SW 1271 (cell line): ENCODE results near the gene VSTM5.

Experiments
- DNase-seq, 2 experiments: peaks; one replicate each; lab custom pipeline; 2025; lab: John Stamatoyannopoulos, UW

VSTM5 gene

GRCh38 chr11:93842461-93842860 lies 8.0 kb downstream of the VSTM5 start:
- peak in 1 of 2 experiments; percentile 41 for DNase-seq

- DNase-seq: no peak
Measured at GRCh38 chr11:93842034-93842433, 8.4 kb downstream of the VSTM5 start.

- no peak for DNase-seq
Measured at GRCh38 chr11:93841446-93841845, 9.0 kb downstream of the VSTM5 start.

GRCh38 chr11:93840981-93841380 lies 9.4 kb downstream of the VSTM5 start:
- DNase-seq: no peak

- no peak for DNase-seq
Measured at GRCh38 chr11:93840180-93840579, 10.2 kb downstream of the VSTM5 start.

GRCh38 chr11:93838967-93839366 lies 11.5 kb downstream of the VSTM5 start:
- no peak for DNase-seq

GRCh38 chr11:93832780-93833179 lies 17.6 kb downstream of the VSTM5 start:
- no peak for DNase-seq

- DNase-seq: no peak
Measured at GRCh38 chr11:93831343-93832127, 18.9 kb downstream of the VSTM5 start.

GRCh38 chr11:93829598-93829997 lies 20.8 kb downstream of the VSTM5 start:
- no peak for DNase-seq

- DNase-seq: no peak
Measured at GRCh38 chr11:93827363-93827762, 23.1 kb downstream of the VSTM5 start.

- no peak for DNase-seq
Measured at GRCh38 chr11:93823210-93823609, 27.2 kb downstream of the VSTM5 start.

- no peak for DNase-seq
Measured at GRCh38 chr11:93822359-93822758, 28.1 kb downstream of the VSTM5 start.

GRCh38 chr11:93821617-93822016 lies 28.8 kb downstream of the VSTM5 start:
- DNase-seq: no peak

- DNase-seq: no peak
Measured at GRCh38 chr11:93820847-93821246, 29.6 kb downstream of the VSTM5 start.

- DNase-seq: no peak
Measured at GRCh38 chr11:93819966-93820695, 30.3 kb downstream of the VSTM5 start.

GRCh38 chr11:93817426-93818348 lies 32.7 kb downstream of the VSTM5 start:
- DNase-seq: no peak

- no peak for DNase-seq
Measured at GRCh38 chr11:93814966-93815633, 35.3 kb downstream of the VSTM5 start.

GRCh38 chr11:93813974-93814373 lies 36.4 kb downstream of the VSTM5 start:
- no peak for DNase-seq

GRCh38 chr11:93807980-93808379 lies 42.4 kb downstream of the VSTM5 start:
- no peak for DNase-seq

- no peak for DNase-seq
Measured at GRCh38 chr11:93804879-93805278, 45.5 kb downstream of the VSTM5 start.

- DNase-seq: no peak
Measured at GRCh38 chr11:93801366-93801765, 49.1 kb downstream of the VSTM5 start.
